IMR-90 (cell line): ENCODE data around the gene TWIST2. TPM values are rescaled to one million over a fixed set of nuclear protein-coding genes. Genes with fewer than 3 reads are reported as not detected.

Experiments
- ATAC-seq: fragments of 200-7000 bp; cut with Tn5 transposase; 2 replicates; pipeline ENCODE4 v1.9.1; 2020; ENCODE audit warnings: low read depth, mild to moderate bottlenecking, moderate library complexity
- BruUV-seq: library from RNA; stranded (reverse); fragments of 400-500 nt; replicated peaks from 2 replicates; lab custom pipeline; 2021; lab: Mats Ljungman, UMichigan
- CTCF ChIA-PET: fragments of 300-600 bp; formaldehyde crosslinking; extraction: SDS; loops from one replicate; lab custom pipeline; 2021; ENCODE audit warnings: antibody characterized with exemption; lab: Yijun Ruan, JAX
- POLR2A ChIA-PET: fragments of 300-600 bp; sonication (Branson Sonifier 250); formaldehyde crosslinking; loops from one replicate; lab custom pipeline; 2022; ENCODE audit warnings: antibody characterized with exemption; ENCODE audit not compliant: unreplicated experiment; lab: Charles Lee
- DNase-seq: peaks from one replicate; pipeline ENCODE4 v3.0.0; 2013
- H2AFZ ChIP-seq: replicated peaks from 2 replicates; pipeline ENCODE3; 2013; ENCODE audit warnings: low read length, mild to moderate bottlenecking; ENCODE audit not compliant: poor library complexity
- H2AK5ac ChIP-seq: 2 replicates; pipeline ENCODE4 v1.6.1; 2013; ENCODE audit warnings: low read depth, low read length, inconsistent platforms
- H2AK9ac ChIP-seq: replicated peaks from 2 replicates; pipeline ENCODE3; 2013; ENCODE audit warnings: mild to moderate bottlenecking, low read depth, low read length, moderate library complexity; ENCODE audit not compliant: poor library complexity
- H2BK120ac ChIP-seq: 2 replicates; pipeline ENCODE4 v1.6.1; 2013; ENCODE audit warnings: low read depth, low read length, inconsistent platforms
- H2BK15ac ChIP-seq: 3 replicates; pipeline ENCODE4 v1.6.1; 2013; ENCODE audit warnings: low read depth, low read length, inconsistent platforms
- H2BK20ac ChIP-seq: 2 replicates; pipeline ENCODE4 v1.6.1; 2013; ENCODE audit warnings: low read depth, mild to moderate bottlenecking, inconsistent platforms, low read length, moderate library complexity
- H2BK5ac ChIP-seq: 2 replicates; pipeline ENCODE4 v1.6.1; 2013; ENCODE audit warnings: mild to moderate bottlenecking, low read depth, low read length, inconsistent platforms; ENCODE audit not compliant: poor library complexity, severe bottlenecking
- H3K14ac ChIP-seq: replicated peaks from 2 replicates; pipeline ENCODE4 v1.6.1; 2013; ENCODE audit warnings: low read depth, low read length, inconsistent platforms
- H3K18ac ChIP-seq: 2 replicates; pipeline ENCODE4 v1.6.1; 2013; ENCODE audit warnings: low read depth, low read length, control low read depth
- H3K23ac ChIP-seq: 2 replicates; pipeline ENCODE4 v1.6.1; 2013; ENCODE audit warnings: low read depth, low read length, inconsistent platforms
- H3K27ac ChIP-seq: 2 replicates; pipeline ENCODE4 v1.5.1; 2013; ENCODE audit warnings: mild to moderate bottlenecking, control low read depth, low read length; ENCODE audit not compliant: insufficient read depth
- H3K27me3 ChIP-seq: 2 replicates; pipeline ENCODE4 v1.6.1; 2013; ENCODE audit warnings: low read length; ENCODE audit not compliant: control insufficient read depth, insufficient read depth
- H3K36me3 ChIP-seq: 2 replicates; pipeline ENCODE4 v1.6.1; 2013; ENCODE audit warnings: low read length, mixed read lengths; ENCODE audit not compliant: control insufficient read depth, insufficient read depth
- H3K4ac ChIP-seq: 2 replicates; pipeline ENCODE4 v1.6.1; 2013; ENCODE audit warnings: low read depth, low read length, inconsistent platforms
- H3K4me1 ChIP-seq: 2 replicates; pipeline ENCODE4 v1.6.1; 2013; ENCODE audit warnings: low read length, mixed read lengths; ENCODE audit not compliant: control insufficient read depth, insufficient read depth
- H3K4me2 ChIP-seq: 2 replicates; pipeline ENCODE4 v1.6.1; 2013; ENCODE audit warnings: low read depth, mild to moderate bottlenecking, control low read depth, low read length, moderate library complexity
- H3K4me3 ChIP-seq: 2 replicates; pipeline ENCODE4 v1.5.1; 2013; ENCODE audit warnings: low read depth, mild to moderate bottlenecking, control low read depth, low read length, moderate library complexity; ENCODE audit not compliant: insufficient read depth
- H3K56ac ChIP-seq: 2 replicates; pipeline ENCODE4 v1.6.1; 2013; ENCODE audit warnings: low read length, inconsistent platforms; ENCODE audit not compliant: insufficient read depth; ENCODE audit errors: extremely low read depth
- H3K79me1 ChIP-seq, 2 experiments: 2 replicates each; pipeline ENCODE4 v1.6.1; 2013; ENCODE audit warnings: low read length in 2 of 2, inconsistent platforms in 1 of 2, low read depth in 1 of 2
- H3K9ac ChIP-seq: 2 replicates; pipeline ENCODE4 v1.6.1; 2013; ENCODE audit warnings: low read depth, low read length, control low read depth
- H3K9me1 ChIP-seq: 2 replicates; pipeline ENCODE4 v1.6.1; 2013; ENCODE audit warnings: low read length, inconsistent platforms; ENCODE audit not compliant: insufficient read depth
- H3K9me3 ChIP-seq: 2 replicates; pipeline ENCODE4 v1.6.1; 2013; ENCODE audit warnings: low read length; ENCODE audit not compliant: control insufficient read depth, insufficient read depth
- H4K20me1 ChIP-seq: 2 replicates; pipeline ENCODE4 v1.6.1; 2013; ENCODE audit warnings: low read length, inconsistent platforms; ENCODE audit not compliant: insufficient read depth
- H4K5ac ChIP-seq: 2 replicates; pipeline ENCODE4 v1.6.1; 2013; ENCODE audit warnings: mild to moderate bottlenecking, low read depth, low read length, control low read depth
- H4K8ac ChIP-seq, 2 experiments: 2 replicates each; pipeline ENCODE4 v1.6.1; 2013; ENCODE audit warnings: low read depth in 2 of 2, low read length in 2 of 2, control low read depth in 1 of 2, inconsistent platforms in 1 of 2
- H4K91ac ChIP-seq: 2 replicates; pipeline ENCODE4 v1.6.1; 2013; ENCODE audit warnings: low read depth, low read length, inconsistent platforms; ENCODE audit not compliant: insufficient read depth
- CTCF ChIP-seq: conservative IDR thresholded peaks from 2 replicates; pipeline ENCODE4 v1.5.1; 2012; ENCODE audit warnings: mild to moderate bottlenecking, low read depth, low read length, improper control_type of control experiment
- MAFK ChIP-seq: IDR thresholded peaks from 2 replicates; pipeline ENCODE4 v1.6.1; 2012; ENCODE audit warnings: low read depth, low read length, improper control_type of control experiment
- POLR2A ChIP-seq: IDR thresholded peaks from 2 replicates; pipeline ENCODE4 v1.6.1; 2012; ENCODE audit warnings: mild to moderate bottlenecking, low read depth, low read length
- SMC3 ChIP-seq: fragments of 150-350 bp; IDR thresholded peaks from 2 replicates; pipeline ENCODE4 v1.6.1; 2016; ENCODE audit warnings: low read depth, mild to moderate bottlenecking, antibody characterized with exemption, low read length, moderate library complexity
- WGBS, 2 experiments: methylation state at CpG; one replicate each; pipeline versions ENCODE4 v1.1.5 to v1.1.7; 2013; ENCODE audit warnings: missing lambda C conversion rate in 2 of 2; ENCODE audit not compliant: insufficient read length in 1 of 2; ENCODE audit errors: extremely low coverage in 2 of 2; 5-methylcytosine and 5-hydroxymethylcytosine counted together
- dilution Hi-C: fragments of 300-500 bp; cut with HindIII; formaldehyde crosslinking; loops from one replicate; pipeline ENCODE4 v1.14.3; 2018; ENCODE audit warnings: low sequenced_read_pairs; ENCODE audit not compliant: unreplicated experiment
- in situ Hi-C: fragments of 300-500 bp; cut with MboI; formaldehyde crosslinking; loops from 3 replicates; pipeline ENCODE4 v1.14.3; 2019; ENCODE audit warnings: low sequenced_read_pairs, inconsistent platforms, mixed read lengths
- intact Hi-C: fragments of 100-400 bp; cut with micrococcal nuclease; formaldehyde crosslinking; loops from 2 replicates; pipeline ENCODE4 v1.10.0; 2022
- polyA plus RNA-seq, 3 experiments: library from polyadenylated mRNA; depleted of rRNA; stranded (reverse); fragments of >200 nt; gene quantifications; 2 replicates each; pipeline ENCODE4 v1.2.3, GENCODE V29; 2012; ENCODE audit warnings: low replicate concordance in 1 of 3
- total RNA-seq: library from RNA; depleted of rRNA; stranded (reverse); fragments of >200 nt; gene quantifications from 2 replicates; pipeline ENCODE4 v1.2.3, GENCODE V29; 2012

The TWIST2 gene
- total and polyA plus RNA-seq, 2 of the 4 experiments (the other 2 are of a cell fraction): 9.3 to 33.6 TPM

GRCh38 chr2:238916875-238917590 is 69.1 kb downstream of the TWIST2 start:
- ChIA-PET POLR2A (no interaction called here), CTCF (no interaction called here)
- Histone ChIP-seq H2BK120ac (no peak overlapping the region), H4K91ac (no peak overlapping the region), H3K27ac (no peak overlapping the region), H3K4me1 (peaks cover 8% of the 10 kb centered on the region), H3K9me3 (peaks cover 3% of the 10 kb centered on the region; the same call in 1 of the 2 replicates), H2BK20ac (no peak overlapping the region), H3K9me1 (peaks cover 18% of the 10 kb centered on the region; the same call in 1 of the 2 replicates), H3K56ac (no peak overlapping the region), H2AK5ac (peak overlapping the region; percentile 30; the same call in 1 of the 2 replicates), H2BK5ac (no peak overlapping the region), H4K8ac (no peak overlapping the region), H3K23ac (no peak overlapping the region), H4K20me1 (no peaks in the 10 kb centered on the region), H3K18ac (no peak overlapping the region), H3K79me1 (peaks cover 0 to 9% of the 10 kb centered on the region in 2 experiments; a peak in 2 of 4 replicates), H4K5ac (no peak overlapping the region), H3K36me3 (peaks cover 12% of the 10 kb centered on the region), H3K4ac (no peak overlapping the region), H2AFZ (peak overlapping the region; percentile 66), H3K4me2 (no peak overlapping the region), H3K4me3 (no peak overlapping the region), H3K27me3 (no peaks in the 10 kb centered on the region), H2BK15ac (no peak overlapping the region), H3K14ac (no peak overlapping the region; the same call in 1 of the 2 replicates), H3K9ac (no peak overlapping the region), H2AK9ac (no peak overlapping the region)
- ATAC-seq (no peak), DNase-seq (no peak)
- no TSS peak for BruUV-seq
- TF ChIP-seq MAFK: no peak
- no peak for TF ChIP-seq POLR2A
- no peak for TF ChIP-seq SMC3
- TF ChIP-seq CTCF: no peak
- dilution Hi-C loops (no loop called here), intact Hi-C loops (no loop called here), in situ Hi-C loops (no loop called here)
- 81% methylated on average over 7 of the region's 14 CpGs; no CpG with 5 or more reads in 1 of the 2 experiments for WGBS, 2 experiments
